ENCODE data around the gene EGLN3. TPM values are rescaled to one million over a fixed set of nuclear protein-coding genes. Genes with fewer than 3 reads are reported as not detected.

The EGLN3 gene
- total RNA-seq, 1 donor from 2014 or later: 14.2 TPM

- H3K4me1 Mint-ChIP-seq (ENCODE audit: unreplicated experiment): peaks cover 10% of the 10 kb centered on the region
- H3K27ac Mint-ChIP-seq (ENCODE audit: unreplicated experiment): no peak overlapping the region
Measured at GRCh38 chr14:33993246-33993645, 42.4 kb upstream of the EGLN3 start.

DNA sequence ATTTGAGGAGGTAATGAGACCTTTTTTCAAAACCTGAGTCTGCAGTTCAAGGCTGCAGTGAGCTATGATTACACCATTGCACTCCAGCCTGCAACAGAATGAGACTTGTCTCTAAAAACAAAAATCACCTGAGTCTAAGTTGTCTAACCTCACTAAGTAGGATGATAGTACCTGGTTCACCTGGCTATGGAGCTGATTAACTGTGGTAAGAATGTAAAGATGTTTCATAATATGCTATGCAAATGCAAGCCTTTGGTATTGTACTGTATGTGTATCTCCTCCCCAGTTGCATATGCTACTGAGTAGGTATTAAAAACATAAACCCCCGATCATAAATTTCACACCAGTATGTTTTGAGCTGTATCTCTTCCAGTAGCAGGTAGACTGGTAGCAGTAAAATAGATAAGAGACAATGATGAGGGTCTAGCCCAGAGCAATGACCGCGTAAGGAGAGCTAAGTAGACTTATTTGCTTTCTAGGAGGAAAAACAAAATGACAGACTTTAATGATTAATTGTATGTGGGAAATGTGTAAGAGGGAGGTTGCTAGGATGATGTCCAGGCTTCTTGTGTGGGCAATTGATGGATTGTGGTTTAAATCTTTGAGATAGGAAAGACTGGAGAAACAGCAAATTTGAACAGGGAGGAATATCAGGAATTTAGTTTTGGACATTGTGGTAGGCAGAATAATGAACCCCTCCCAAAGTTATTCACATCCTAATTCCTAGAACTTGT, 41.6 kb upstream of the EGLN3 start:
- Mint-ChIP-seq H3K36me3 (ENCODE audit: low read depth, unreplicated experiment) (no peaks in the 10 kb centered on the region), H3K27ac (ENCODE audit: unreplicated experiment) (no peak overlapping the region), H3K27me3 (ENCODE audit: unreplicated experiment) (no peaks in the 10 kb centered on the region), H3K4me3 (ENCODE audit: unreplicated experiment) (no peak overlapping the region), H3K9me3 (ENCODE audit: unreplicated experiment) (no peaks in the 10 kb centered on the region), H3K4me1 (ENCODE audit: unreplicated experiment) (peaks cover 9% of the 10 kb centered on the region)
- DNase-seq (ENCODE audit: low spot score): no peak
- TF ChIP-seq, protein P1, sequence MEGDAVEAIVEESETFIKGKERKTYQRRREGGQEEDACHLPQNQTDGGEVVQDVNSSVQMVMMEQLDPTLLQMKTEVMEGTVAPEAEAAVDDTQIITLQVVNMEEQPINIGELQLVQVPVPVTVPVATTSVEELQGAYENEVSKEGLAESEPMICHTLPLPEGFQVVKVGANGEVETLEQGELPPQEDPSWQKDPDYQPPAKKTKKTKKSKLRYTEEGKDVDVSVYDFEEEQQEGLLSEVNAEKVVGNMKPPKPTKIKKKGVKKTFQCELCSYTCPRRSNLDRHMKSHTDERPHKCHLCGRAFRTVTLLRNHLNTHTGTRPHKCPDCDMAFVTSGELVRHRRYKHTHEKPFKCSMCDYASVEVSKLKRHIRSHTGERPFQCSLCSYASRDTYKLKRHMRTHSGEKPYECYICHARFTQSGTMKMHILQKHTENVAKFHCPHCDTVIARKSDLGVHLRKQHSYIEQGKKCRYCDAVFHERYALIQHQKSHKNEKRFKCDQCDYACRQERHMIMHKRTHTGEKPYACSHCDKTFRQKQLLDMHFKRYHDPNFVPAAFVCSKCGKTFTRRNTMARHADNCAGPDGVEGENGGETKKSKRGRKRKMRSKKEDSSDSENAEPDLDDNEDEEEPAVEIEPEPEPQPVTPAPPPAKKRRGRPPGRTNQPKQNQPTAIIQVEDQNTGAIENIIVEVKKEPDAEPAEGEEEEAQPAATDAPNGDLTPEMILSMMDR (IDR thresholded peaks at IDR 0.05; ENCODE audit: unreplicated experiment): no peak

More at GRCh38 chr14:33993246-33993645, 42.4 kb upstream of the EGLN3 start:
- DNase-seq (ENCODE audit: low spot score): no peak
- TF ChIP-seq, protein P1 (IDR thresholded peaks at IDR 0.05; ENCODE audit: unreplicated experiment): no peak
- H3K27me3 Mint-ChIP-seq (ENCODE audit: unreplicated experiment): no peaks in the 10 kb centered on the region
- H3K9me3 Mint-ChIP-seq (ENCODE audit: unreplicated experiment): no peaks in the 10 kb centered on the region
- H3K4me3 Mint-ChIP-seq (ENCODE audit: unreplicated experiment): no peak overlapping the region
- no peaks in the 10 kb centered on the region for H3K36me3 Mint-ChIP-seq (ENCODE audit: low read depth, unreplicated experiment)

- no peak for DNase-seq (ENCODE audit: low spot score)
- TF ChIP-seq, protein P1 (IDR thresholded peaks at IDR 0.05; ENCODE audit: unreplicated experiment): no peak
- Mint-ChIP-seq H3K27me3 (ENCODE audit: unreplicated experiment) (no peaks in the 10 kb centered on the region), H3K4me3 (ENCODE audit: unreplicated experiment) (no peak overlapping the region), H3K4me1 (ENCODE audit: unreplicated experiment) (peaks cover 9% of the 10 kb centered on the region), H3K27ac (ENCODE audit: unreplicated experiment) (no peak overlapping the region), H3K9me3 (ENCODE audit: unreplicated experiment) (no peaks in the 10 kb centered on the region), H3K36me3 (ENCODE audit: low read depth, unreplicated experiment) (no peaks in the 10 kb centered on the region)
Measured at GRCh38 chr14:33990790-33991189, 39.9 kb upstream of the EGLN3 start.

DNA sequence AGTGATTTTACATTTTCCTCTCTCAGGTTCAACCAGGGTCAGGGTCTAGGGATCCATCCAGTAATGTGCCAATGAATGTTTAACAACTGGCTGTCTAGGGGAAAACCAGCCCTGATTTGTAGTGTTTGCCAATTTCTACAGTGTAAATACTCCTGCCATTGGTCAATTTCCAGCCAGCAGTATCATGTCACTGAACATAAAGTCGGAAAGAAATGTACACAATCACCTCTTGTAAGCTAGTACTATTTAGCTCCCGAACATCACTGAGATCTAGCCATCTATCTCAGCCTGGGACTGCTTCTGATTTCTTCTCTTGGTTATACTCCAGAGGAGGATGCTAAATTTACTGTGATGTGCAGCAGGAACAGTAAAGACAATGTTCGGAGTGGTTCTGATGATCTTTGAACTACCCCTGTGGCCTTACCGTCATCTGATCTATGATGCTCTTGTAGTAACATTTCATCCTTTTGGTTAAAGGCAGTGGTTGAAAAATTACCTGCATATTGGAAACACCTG, 36.7 kb upstream of the EGLN3 start:
- H3K27me3 Mint-ChIP-seq (ENCODE audit: unreplicated experiment): no peaks in the 10 kb centered on the region
- no peak for DNase-seq (ENCODE audit: low spot score)
- peaks cover 9% of the 10 kb centered on the region for H3K4me1 Mint-ChIP-seq (ENCODE audit: unreplicated experiment)
- no peak overlapping the region for H3K4me3 Mint-ChIP-seq (ENCODE audit: unreplicated experiment)
- H3K9me3 Mint-ChIP-seq (ENCODE audit: unreplicated experiment): no peaks in the 10 kb centered on the region
- no peak overlapping the region for H3K27ac Mint-ChIP-seq (ENCODE audit: unreplicated experiment)
- H3K36me3 Mint-ChIP-seq (ENCODE audit: low read depth, unreplicated experiment): no peaks in the 10 kb centered on the region
- TF ChIP-seq, protein P1 (IDR thresholded peaks at IDR 0.05; ENCODE audit: unreplicated experiment): no peak

- H3K4me3 Mint-ChIP-seq (ENCODE audit: unreplicated experiment): no peak overlapping the region
- H3K27me3 Mint-ChIP-seq (ENCODE audit: unreplicated experiment): no peaks in the 10 kb centered on the region
- no peak overlapping the region for H3K27ac Mint-ChIP-seq (ENCODE audit: unreplicated experiment)
- TF ChIP-seq, protein P1 (IDR thresholded peaks at IDR 0.05; ENCODE audit: unreplicated experiment): no peak
- no peaks in the 10 kb centered on the region for H3K9me3 Mint-ChIP-seq (ENCODE audit: unreplicated experiment)
- H3K36me3 Mint-ChIP-seq (ENCODE audit: low read depth, unreplicated experiment): no peaks in the 10 kb centered on the region
- H3K4me1 Mint-ChIP-seq (ENCODE audit: unreplicated experiment): peaks cover 9% of the 10 kb centered on the region
- DNase-seq (ENCODE audit: low spot score): no peak
Measured at GRCh38 chr14:33986804-33987203, 35.9 kb upstream of the EGLN3 start.
